Vagina (tissue), 2 donors: ENCODE results near the gene SPOCD1.

Source experiments
- CTCF ChIP-seq, 3 experiments: fragments of 450-650 bp in 2 of 3; fragments of 200-600 bp in 1 of 3; sonication (generic) in 1 of 3; IDR thresholded peaks; one replicate each; pipeline ENCODE4 v1.5.1; 2017 to 2019; ENCODE audit warnings: antibody characterized with exemption in 3 of 3, mild to moderate bottlenecking in 2 of 3, moderate library complexity in 2 of 3
- POLR2AphosphoS5 ChIP-seq, 2 donors: sonication (generic); formaldehyde crosslinking; IDR thresholded peaks; one replicate each; pipeline ENCODE4 v1.9.0; 2017; ENCODE audit warnings: antibody characterized with exemption in 2 of 2, mild to moderate bottlenecking in 2 of 2, low read depth in 1 of 2; ENCODE audit not compliant: insufficient read depth in 1 of 2

- TF ChIP-seq CTCF (IDR thresholded peaks at IDR 0.05) (no peak), POLR2AphosphoS5 (IDR thresholded peaks at IDR 0.05; ENCODE audit: insufficient read depth in 1 of 2, low read depth in 1 of 2) (no peak)
Measured at GRCh38 chr1:31775210-31775999, 40.4 kb downstream of the SPOCD1 start.
